EL (cell line): ENCODE results near the gene RAB34.
"Not testable (repeated sequence)": the region's sequence is repeated elsewhere in the genome, so short reads cannot be mapped to it uniquely, and the experiment has no call there.

ENCODE experiments used
- DNase-seq: peaks from one replicate; pipeline ENCODE4 v3.0.0-alpha.2; 2016

RAB34 gene

DNA sequence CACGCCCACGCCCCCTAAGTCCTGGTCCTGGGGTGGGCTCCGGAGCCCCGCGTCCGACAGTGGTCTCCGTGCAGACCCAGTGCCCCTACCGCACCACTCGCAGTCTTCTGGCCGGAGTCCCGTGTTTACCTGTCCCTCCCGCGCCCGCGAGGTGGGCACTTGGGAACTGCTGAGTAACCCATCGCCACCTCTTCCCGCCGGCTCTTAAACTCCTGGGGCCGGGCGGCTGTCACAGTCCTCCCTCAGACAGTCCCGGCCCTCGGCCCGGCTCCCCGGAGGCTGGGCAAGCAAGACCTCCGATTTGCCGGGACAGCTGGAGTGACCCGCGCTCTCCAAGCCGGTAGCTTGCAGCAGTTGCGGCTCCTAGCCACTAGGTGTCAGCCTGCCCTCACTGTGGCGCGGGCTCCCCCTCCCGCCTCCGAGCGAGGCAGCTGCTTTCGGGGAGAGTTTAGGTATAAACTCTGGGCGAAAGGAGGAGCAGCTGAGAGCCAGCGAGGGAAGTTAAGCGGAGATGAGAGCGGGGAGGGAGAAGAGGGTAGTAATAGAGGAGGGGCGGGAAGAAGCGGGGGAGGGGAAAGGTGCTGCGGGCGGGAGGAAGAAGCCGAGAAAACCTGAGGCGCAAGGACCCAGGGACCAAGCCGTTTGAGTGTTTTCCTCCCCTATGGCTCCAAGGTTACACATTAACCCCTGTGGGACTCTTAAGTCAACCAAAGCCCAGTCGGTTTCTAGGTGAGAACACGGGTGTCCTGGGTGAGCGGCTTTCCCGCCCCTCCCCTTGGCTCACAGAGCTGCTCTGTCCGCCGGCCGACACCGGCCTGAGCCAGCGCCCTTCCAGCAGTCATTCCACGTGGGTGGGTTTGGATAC is 9.2 kb upstream of the RAB34 start:
- DNase-seq: peak; percentile 96

DNA sequence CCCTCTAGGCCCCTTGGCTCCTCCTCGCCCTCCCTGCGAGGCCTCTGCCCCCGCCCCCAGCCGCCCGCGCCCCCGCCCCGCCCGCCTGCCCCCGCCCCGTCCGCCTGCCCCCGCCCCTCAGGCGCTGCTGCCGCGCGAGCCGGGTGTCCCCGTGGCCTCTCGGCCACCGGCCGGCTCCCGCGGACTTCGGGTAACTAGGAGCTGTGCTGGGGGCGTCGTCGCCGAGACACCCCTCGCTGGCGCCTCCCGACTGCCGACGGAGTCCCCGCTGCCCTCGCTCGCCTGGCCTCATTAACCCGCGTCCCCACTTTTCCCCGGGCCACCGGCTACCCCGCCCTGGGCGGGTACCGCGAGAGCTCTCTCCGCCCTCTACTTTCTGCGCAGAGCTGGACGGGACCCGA is 8.6 kb upstream of the RAB34 start, which contains the start of gene TLCD1:
Gene TLCD1, minus strand, starts transcription at position 8 of the 401 bp plus-strand sequence. CDS start 136 bp downstream, outside the sequence.
- DNase-seq: peak; percentile 75

DNA sequence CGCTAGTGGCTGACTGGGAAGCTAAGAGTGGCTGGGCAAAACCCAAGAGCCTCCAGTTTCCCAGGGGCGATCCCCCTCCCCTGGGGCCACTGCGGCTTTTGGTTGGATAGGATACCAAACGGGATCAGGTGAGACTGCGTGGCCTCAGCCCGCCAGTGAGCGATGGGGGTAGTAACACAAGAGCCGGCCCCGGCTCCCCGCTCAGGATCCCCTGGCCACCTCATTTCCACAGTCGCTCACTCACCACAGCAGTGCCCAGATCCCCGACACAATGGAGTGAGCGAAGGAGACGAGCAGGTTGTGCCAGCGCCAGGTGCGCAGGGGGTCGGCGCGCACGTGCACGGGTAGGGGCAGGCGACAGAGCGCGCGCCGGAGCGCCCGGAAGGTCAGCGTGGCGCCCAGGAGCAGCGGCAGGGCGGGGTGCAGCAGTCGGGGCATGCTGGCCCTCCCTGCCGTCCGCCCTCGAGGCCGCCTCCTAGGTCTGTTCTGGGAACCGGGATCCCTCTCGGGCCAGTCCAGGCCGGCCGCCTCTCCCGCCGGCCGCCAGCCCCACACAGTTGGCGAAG is 8.1 kb upstream of the RAB34 start:
- peak; percentile 92 for DNase-seq

DNA sequence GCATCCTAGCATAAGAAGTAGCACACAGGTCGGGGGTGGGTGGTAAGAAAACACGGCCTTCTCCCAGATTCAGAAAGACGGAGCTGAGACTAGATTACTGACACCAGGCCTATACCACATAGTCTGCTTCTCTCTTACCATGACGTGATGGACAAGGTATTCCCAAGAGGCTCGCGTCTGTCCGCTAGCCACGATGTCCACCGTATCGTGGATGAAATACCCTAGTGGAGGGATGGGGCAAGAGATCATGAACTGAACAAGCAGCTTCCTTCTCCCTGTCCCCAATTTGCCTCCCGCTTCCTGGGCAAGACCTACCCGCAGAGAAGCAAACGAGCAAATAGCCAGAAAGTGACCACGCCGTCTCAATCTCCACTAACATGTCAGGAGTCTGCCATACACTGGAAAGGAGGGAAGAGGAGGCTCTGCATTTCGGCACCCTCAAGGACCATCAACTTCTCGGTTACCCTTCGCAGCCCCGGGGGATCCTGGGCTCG is 7.5 kb upstream of the RAB34 start:
- DNase-seq: peak; percentile 75

DNA sequence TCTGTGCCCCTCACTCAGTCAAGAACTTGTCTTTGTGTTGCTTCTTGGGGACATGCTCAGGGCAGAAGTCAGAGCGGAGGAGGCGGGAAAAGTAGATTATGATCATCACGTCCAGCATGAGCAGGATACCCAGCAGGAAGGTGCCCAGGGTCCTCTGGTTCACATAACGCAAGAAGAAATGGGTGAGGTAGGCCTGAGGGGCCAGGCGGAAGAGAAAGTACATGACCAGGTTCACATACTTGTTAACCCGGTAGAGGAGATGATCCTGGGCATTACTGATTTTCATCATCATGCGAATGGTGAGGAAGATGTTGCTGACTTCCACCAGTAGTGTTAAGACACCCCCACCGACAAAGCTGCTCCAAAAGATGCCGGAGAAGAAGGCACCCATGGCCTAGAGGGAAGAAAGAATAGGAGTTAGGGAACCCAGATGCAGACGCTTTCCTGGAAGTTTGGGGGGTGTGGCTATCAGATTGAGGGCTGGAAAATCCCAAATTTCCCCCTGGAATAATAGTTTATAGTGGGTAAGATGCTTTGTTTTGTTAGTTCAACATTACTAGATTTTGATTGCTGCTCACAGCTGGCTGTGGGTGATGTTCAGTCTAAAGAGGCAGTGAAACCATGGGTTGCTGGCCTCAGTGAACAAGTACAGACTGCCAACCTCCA is 7.0 kb upstream of the RAB34 start:
- peak; percentile 26 for DNase-seq

DNA sequence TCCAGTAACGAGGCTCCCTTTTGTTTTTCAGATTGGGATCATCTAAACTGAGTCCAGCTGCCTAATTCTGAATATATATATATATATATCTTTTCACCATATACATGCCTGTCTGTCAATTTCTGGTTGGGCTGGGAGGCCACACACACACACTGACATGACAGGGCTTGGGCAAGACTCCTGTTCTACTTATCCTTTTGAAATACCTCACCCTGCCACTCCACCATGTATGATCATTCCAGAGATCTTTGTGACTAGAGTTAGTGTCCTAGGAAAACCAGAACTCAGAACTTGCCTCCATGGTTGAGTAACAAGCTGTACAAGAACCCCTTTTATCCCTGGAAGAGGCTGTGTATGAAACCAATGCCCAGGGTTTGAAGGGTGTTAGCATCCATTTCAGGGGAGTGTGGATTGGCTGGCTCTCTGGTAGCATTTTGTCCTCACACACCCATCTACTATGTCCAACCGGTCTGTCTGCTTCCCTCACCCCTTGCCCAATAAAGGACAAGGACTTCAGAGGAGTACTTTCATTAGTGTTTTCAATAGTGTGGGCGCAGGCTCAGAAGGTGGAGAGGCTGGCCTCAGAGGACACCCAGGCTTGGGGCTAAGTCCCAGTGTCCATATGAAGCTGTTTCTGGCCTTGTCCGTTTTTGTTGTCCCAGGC is 6.3 kb upstream of the RAB34 start:
- DNase-seq: not testable (repeated sequence)

DNA sequence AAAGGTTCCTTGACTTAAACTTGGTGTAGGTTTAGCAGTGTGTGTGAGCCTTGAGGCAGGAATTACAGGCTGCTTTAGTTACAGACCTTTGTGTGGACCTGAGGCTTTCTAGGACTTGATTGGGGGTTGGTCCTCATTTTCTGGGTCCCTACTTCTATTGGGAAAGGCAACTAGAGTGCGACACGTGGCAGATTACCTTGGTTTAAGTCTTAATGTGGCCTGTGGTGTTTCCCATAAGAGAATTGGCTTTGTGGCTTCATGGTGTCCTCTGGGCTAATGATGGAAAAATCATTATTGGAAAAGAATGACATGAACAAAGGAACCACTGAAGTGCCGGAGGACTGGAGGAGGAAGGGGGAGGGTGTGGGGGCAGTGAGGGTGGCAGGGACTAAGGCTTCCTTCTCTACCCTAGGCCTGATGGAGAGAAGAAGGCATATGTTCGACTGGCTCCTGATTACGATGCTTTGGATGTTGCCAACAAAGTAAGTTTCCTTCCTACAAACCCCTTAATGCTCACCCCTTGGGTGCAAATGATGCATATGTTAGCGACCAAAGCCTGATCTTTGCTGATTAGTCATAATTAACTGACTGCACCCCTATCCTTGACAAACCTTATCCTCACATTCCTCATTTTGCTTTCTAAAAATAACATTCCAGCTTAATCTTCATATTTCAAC is 5.6 kb upstream of the RAB34 start:
- DNase-seq: no peak

DNA sequence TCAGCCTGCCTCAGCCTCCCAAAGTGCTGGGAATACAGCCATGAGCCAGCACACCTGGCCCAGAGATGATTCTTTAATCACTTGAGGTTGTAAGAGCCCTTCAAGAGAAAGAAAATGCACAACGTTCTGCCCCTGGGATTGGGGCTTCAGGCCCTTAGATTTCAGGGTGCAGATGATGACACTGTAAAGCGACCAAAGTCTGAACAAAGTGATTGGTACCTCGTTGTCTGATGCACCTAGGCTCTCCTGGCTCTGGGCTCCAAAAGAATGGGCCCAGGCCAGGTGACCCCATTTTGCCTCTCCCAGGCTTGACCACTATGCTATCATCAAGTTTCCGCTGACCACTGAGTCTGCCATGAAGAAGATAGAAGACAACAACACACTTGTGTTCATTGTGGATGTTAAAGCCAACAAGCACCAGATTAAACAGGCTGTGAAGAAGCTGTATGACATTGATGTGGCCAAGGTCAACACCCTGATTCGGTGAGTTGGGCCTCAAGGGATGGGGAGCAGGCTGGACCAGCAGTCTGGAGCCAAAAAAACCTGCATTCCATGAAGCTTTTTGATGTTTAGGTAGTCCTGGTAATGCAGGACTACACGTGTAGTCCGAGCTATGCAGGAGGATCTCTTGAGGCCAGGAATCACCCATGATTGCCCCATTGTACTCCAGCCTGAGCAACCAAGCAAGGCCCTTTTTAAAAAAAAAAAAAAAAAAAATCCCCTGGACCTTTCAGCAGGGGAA is 4.9 kb upstream of the RAB34 start:
- DNase-seq: no peak

DNA sequence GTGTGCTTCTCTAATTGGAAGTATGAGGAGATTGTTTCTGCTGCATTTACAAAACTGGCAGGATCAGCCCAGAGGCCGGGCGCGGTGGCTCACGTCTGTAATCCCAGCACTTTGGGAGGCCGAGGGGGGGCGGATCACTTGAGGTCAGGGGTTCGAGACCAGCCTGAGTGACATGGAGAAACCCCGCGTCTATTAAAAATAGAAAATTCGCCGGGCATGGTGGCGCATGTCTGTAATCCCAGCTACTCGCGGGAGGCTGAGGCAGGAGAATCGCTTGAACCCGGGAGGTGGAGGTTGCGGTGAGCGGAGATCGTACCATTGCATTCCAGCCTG is 3.3 kb upstream of the RAB34 start:
- DNase-seq: not testable (repeated sequence)

DNA sequence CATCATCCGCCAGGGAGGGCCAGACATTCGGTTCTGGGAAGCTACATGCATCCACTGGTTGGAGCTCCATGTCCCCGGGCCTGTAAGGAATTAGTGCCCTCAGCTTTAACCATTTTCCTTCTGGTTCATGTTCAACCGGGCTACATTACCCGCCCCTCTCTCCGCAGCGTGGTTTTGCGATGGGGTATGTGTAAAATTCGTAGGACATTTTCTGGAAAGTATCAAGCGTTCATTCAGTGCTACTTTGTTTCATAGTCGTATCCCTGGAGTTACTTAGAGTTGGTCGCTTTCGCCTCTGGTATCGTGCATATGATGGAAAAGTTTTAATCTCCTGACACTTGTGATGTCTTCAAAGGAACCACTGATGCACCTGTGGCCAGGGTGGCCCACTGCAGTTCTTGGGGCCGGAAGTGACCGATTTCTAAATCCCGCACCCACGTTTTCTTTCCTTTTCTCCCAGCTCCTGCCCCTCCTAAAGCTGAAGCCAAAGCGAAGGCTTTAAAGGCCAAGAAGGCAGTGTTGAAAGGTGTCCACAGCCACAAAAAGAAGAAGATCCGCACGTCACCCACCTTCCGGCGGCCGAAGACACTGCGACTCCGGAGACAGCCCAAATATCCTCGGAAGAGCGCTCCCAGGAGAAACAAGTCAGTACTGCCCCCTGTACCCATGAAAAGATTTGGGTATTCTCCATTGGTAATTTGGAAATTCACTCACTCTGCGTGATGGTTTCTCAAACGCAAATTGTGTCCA is 2.8 kb upstream of the RAB34 start:
- DNase-seq: no peak

DNA sequence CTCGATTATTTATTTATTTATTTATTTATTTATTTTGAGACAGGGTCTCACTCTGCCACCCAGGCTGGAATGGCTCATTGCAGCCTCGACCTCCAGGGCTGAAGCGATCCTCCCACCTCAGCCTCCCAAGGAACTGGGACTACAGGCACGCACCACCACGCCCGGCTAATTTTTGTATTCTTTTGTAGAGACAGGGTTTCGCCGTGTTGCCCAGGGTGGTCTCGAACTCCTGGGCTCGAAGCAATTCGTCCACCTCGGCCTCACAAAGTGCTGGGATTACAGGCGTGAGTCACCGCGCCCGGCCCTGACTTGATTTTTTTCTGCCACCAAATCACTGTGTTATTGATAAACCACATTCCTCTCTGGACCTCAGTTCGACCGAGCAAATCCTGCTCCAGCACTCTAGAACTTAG is 1.4 kb upstream of the RAB34 start:
- no peak for DNase-seq

DNA sequence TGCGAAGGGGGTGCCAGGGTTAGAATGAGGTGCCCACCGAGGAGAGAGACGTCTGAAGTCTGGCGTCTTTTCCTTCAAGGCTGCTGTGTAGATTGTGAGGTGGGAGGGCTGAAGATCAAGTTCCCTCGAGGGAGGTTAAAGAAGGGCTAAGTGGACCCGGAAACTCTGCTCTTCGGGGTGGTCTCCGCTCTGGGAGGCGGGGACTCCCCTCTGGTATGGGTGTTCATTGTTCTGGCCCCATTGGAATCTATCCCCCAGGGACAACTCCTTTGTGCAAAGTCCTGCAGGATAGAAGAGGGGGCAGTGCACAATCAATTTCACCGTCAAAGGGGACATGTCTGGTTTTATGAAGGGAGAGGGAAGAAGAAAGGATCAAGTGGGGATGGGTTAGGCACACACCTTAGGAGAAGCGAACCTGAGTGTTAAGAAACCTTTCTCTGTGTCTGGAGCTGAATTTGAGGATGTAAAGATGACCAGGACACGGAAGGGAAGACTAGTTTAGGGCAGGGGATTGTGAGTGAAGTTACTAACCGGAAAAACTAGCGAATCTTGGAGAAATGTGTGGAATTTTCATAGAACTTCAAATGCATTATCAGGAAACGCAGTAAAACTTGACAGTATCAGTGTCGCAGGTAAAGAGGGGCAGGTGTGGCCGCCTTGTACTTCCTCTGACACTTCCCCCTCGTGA is 809 bp upstream of the RAB34 start:
- DNase-seq: no peak

DNA sequence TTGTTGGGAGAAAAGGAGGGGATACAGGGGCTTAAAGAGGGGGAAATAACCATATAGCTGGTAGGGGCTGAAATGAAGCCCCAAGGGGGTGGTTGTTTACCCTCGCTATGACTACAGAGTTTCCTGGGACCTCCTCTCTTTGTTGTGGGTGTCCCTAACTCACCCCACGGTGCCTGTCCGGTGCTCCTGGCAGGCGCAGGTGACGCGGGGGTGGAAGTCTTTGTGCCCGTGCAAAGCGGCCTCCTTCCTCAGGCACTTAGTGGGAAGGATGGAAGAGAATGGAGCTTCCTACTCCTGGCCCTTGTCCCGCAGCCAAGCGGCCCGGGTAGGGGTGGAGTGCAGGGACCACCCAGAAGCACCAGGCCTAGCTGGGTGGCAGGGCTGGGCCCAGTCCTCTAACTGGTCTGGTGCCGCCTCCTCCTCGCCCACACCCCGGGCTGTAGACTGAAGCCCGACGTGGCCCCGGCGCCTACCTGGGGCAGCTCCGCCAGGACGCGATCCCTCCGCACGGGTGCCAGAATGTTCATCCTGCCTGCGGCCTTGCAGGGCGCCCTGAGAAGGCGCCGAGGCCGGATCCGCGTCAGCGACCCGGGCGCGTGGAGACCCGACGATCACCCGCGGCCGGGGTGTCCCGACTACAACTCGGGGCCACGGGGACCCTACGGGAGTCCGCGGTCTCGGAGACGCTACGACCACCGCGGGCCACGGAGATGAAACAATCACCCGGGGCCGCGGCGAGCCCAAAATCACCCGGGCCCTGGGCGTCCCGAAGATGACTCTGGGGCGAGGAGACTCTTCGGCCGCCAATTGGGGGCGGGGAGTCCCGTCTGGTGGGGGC is 709 bp downstream of the RAB34 start:
- peak; percentile 40 for DNase-seq

DNA sequence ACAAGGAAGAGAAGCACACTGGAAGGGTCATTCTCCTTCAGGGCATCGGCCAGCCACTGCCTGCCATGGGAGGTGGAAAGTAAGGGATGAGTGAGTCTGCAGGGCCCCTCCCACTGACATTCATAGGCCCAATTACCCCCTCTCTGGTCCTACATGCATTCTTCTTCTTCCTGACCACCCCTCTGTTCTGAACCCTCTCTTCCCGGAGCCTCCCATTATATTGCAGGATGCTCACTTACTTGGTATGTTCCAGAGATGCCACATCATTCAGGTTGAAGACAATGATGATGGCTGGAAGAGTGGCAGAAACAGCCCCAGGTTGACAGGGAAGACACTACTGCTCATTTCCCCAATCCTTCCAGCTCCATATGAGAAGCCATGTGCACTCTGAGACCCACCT is 2.5 kb downstream of the RAB34 start:
- no peak for DNase-seq

DNA sequence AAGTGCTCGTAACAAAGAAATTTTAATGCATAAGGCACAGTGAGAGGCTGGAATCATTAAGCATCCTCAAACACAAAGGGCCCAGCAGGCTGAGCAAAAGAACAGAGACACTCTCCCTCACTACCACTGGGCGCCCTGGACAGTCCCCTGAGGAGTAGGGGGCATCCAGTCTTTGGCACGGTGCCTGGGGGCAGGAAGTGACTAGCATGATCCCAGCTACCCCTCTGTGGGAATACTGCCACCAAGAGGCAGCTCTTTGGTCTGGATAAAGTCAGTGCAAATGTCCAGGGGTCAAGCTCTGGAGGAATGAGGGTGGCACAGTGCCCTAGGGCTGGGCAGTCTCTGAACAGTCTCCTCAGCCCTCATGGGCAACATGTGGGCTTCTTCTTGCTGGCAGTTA is 3.4 kb downstream of the RAB34 start:
- no peak for DNase-seq

DNA sequence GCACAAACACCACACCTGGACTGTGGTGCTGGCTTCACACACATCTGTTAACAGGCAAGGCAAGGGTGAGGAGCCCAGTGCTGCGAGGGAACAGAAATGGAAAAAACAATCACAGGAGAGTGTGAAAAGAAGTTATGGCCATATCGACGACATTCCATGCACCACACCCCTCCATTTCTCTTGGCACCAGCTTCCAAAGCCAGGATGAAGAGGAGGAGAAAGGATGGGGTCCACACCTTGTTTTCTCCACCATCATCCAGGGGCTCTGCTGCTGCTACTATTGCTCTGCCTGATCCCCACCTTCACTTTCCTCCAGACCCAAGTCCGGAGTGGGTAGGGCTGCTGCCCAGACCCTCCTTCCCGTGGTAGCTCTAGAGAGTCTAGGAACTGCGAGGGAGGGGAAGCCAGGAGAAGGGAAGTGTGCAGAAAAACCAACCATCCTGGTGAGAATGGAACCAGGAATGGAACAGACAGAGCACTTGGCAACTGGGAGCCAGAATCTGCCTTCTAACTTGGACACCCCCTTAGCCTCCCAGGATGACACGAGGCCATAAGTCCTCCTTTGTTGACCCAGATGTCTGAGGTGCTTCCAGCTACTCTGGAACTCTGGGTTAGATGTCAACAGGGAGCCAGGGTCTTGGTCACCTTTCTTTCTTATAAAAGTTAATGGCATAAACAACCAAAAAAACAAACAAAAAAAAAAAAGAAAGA is 4.8 kb downstream of the RAB34 start:
- no peak for DNase-seq

DNA sequence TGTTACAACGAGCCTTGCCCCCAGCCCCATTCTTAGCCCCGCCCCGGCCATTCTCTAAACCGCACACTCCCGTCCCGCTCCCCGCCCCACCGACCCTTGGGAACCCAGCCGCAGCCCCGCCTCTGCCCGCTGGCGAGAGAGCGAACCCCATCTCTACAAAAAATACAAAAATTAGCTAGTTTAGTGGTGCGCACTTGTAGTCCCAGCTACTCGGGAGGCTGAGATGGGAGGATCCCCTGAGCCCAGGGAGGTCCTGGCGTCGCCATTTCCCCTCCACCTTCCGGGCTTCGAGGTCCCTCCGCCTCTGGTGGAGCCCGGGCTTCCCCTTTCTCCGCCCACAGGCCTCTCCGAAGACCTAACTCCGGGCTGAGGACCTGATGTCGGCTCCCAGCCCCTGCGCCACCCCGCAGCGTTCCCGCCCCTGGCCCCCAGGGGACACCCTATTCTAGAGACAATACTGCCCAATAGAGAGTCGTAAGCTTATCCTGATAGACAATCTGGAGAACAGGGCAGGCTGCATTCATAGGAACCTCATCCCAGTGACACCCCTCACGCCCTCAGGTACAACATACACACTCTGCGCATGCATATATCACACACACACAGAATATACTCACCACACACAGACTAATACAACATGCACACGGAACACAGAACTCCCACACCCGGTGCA is 5.5 kb downstream of the RAB34 start:
- no peak for DNase-seq

DNA sequence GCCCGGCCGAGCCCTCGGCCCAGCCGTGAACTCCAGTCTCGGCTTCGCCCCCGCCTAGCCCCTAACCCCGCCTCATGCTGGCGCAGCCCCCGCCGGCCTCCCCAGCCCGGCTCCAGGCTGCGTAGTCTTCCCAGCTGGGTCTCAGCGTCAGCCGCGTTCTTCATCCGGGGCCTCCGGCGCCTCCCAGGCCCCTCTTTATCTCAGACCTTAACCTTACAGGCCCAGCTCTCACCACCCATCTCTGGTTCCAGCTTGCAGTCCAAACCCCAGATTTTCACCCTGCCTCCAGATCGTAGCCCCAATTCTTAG is 6.0 kb downstream of the RAB34 start, which contains the start of gene PROCA1:
Gene PROCA1, minus strand, starts transcription at position 166 of the 309 bp plus-strand sequence. CDS start 228 bp downstream, outside the sequence.
- DNase-seq: no peak
